ENCODE measurements around the gene PACRG.

DNA sequence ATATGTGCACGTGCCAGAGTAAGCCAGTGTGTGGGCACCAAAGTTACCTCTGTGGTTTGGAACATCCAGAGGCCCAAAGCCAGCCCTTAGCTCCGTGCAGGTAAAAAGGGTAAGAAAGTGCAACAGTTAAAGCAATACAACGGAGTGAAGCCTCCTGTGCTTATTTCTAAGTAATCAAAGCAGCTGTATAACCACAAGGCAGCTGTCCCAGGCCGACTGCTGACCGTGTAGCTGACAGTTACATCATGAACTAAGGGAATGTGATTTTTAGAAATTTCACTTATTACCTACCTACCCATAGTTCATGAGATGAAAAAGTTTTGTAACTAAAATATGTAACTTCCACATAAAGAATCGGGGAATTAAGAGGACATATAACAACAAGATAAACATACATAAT, 565.5 kb downstream of the PACRG start:
- TF ChIP-seq, protein P1, sequence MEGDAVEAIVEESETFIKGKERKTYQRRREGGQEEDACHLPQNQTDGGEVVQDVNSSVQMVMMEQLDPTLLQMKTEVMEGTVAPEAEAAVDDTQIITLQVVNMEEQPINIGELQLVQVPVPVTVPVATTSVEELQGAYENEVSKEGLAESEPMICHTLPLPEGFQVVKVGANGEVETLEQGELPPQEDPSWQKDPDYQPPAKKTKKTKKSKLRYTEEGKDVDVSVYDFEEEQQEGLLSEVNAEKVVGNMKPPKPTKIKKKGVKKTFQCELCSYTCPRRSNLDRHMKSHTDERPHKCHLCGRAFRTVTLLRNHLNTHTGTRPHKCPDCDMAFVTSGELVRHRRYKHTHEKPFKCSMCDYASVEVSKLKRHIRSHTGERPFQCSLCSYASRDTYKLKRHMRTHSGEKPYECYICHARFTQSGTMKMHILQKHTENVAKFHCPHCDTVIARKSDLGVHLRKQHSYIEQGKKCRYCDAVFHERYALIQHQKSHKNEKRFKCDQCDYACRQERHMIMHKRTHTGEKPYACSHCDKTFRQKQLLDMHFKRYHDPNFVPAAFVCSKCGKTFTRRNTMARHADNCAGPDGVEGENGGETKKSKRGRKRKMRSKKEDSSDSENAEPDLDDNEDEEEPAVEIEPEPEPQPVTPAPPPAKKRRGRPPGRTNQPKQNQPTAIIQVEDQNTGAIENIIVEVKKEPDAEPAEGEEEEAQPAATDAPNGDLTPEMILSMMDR (IDR thresholded peaks at IDR 0.05): no peak
- no peak for TF ChIP-seq POLR2A (IDR thresholded peaks at IDR 0.05)
- TF ChIP-seq EP300 (IDR thresholded peaks at IDR 0.05): no peak

All from ovary (tissue), 3 donors.